SK-N-SH (cell line): ENCODE results near the gene C16orf92. TPM values are rescaled to one million over a fixed set of nuclear protein-coding genes. Genes with fewer than 3 reads are reported as not detected.

ENCODE experiments used
- CTCF ChIA-PET: fragments of 300-600, 350-600 bp; formaldehyde crosslinking; extraction: SDS; loops from one replicate; lab custom pipeline; 2021; lab: Yijun Ruan, JAX
- POLR2A ChIA-PET: fragments of 350-600 bp; sonication (Branson Sonifier 250); formaldehyde crosslinking; extraction: SDS; loops from one replicate; lab custom pipeline; 2020; ENCODE audit warnings: antibody characterized with exemption, inconsistent platforms; lab: Yijun Ruan, JAX
- DNase-seq: peaks from one replicate; pipeline ENCODE4 v3.0.0; 2012
- H2AFZ ChIP-seq: fragments of 200-600 bp; sonication (generic); 2 replicates; pipeline ENCODE4 v1.8.1; 2016; ENCODE audit warnings: antibody characterized with exemption, mild to moderate bottlenecking, low read depth
- H3F3A ChIP-seq: fragments of 200-600 bp; sonication (generic); replicated peaks from 2 replicates; pipeline ENCODE3; 2016; ENCODE audit warnings: antibody characterized with exemption, mild to moderate bottlenecking; ENCODE audit not compliant: insufficient read depth
- H3K27ac ChIP-seq, 2 experiments: fragments of 200-500 bp in 1 of 2; fragments of 200-600 bp in 1 of 2; sonication (Bioruptor generic) in 1 of 2; sonication (generic), shearing (Covaris generic) in 1 of 2; 2 replicates each; pipeline versions ENCODE4 v1.5.1 to v1.6.1; 2014 to 2016; ENCODE audit warnings: low read depth in 2 of 2, inconsistent platforms in 1 of 2, low read length in 1 of 2, mild to moderate bottlenecking in 1 of 2, mixed read lengths in 1 of 2
- H3K27me3 ChIP-seq: fragments of 200-600 bp; sonication (generic), shearing (Covaris generic); 2 replicates; pipeline ENCODE4 v1.6.1; 2016; ENCODE audit warnings: mixed run types; ENCODE audit not compliant: insufficient read depth
- H3K36me3 ChIP-seq, 2 experiments: fragments of 200-500 bp in 1 of 2; fragments of 200-600 bp in 1 of 2; sonication (Bioruptor generic) in 1 of 2; sonication (generic) in 1 of 2; replicated peaks in 1 of 2; 2 replicates each; pipeline versions ENCODE3 to v1.5.1; 2014 to 2016; ENCODE audit warnings: low read length in 1 of 2, mild to moderate bottlenecking in 1 of 2; ENCODE audit not compliant: insufficient read depth in 2 of 2, control insufficient read depth in 1 of 2
- H3K4me1 ChIP-seq, 2 experiments: fragments of 200-500 bp in 1 of 2; fragments of 200-600 bp in 1 of 2; sonication (Bioruptor generic) in 1 of 2; sonication (generic), shearing (Covaris generic) in 1 of 2; 2 replicates each; pipeline versions ENCODE4 v1.5.1 to v1.6.1; 2014 to 2016; ENCODE audit warnings: low read depth in 1 of 2, low read length in 1 of 2, mixed run types in 1 of 2; ENCODE audit not compliant: insufficient read depth in 2 of 2, control insufficient read depth in 1 of 2
- H3K4me2 ChIP-seq: fragments of 200-600 bp; sonication (generic), shearing (Covaris generic); 2 replicates; pipeline ENCODE4 v1.6.1; 2017; ENCODE audit warnings: mixed run types
- H3K4me3 ChIP-seq, 2 experiments: fragments of 200-500 bp in 1 of 2; fragments of 200-600 bp in 1 of 2; sonication (Bioruptor generic) in 1 of 2; sonication (generic), shearing (Covaris generic) in 1 of 2; 2 replicates each; pipeline versions ENCODE4 v1.5.1 to v1.8.1; 2014 to 2016; ENCODE audit warnings: low read depth in 2 of 2, inconsistent platforms in 1 of 2, low read length in 1 of 2, mild to moderate bottlenecking in 1 of 2, mixed read lengths in 1 of 2, moderate library complexity in 1 of 2
- H3K79me2 ChIP-seq: fragments of 200-600 bp; sonication (generic); 2 replicates; pipeline ENCODE4 v1.8.1; 2017; ENCODE audit warnings: mild to moderate bottlenecking; ENCODE audit not compliant: insufficient read depth
- H3K9ac ChIP-seq: fragments of 200-600 bp; sonication (generic); 2 replicates; pipeline ENCODE4 v1.6.1; 2017; ENCODE audit warnings: mixed run types
- H3K9me2 ChIP-seq: fragments of 200-600 bp; sonication (generic); 2 replicates; pipeline ENCODE4 v1.6.1; 2017; ENCODE audit warnings: mixed run types
- H3K9me3 ChIP-seq: fragments of 200-600 bp; sonication (generic); 2 replicates; pipeline ENCODE4 v1.6.1; 2017; ENCODE audit warnings: mixed run types, mild to moderate bottlenecking, moderate library complexity
- H4K20me1 ChIP-seq: fragments of 200-600 bp; sonication (generic); 2 replicates; pipeline ENCODE4 v1.6.1; 2017; ENCODE audit warnings: mild to moderate bottlenecking, mixed run types; ENCODE audit not compliant: insufficient read depth
- CTCF ChIP-seq: fragments of 200-600 bp; sonication (generic); IDR thresholded peaks from 2 replicates; pipeline ENCODE4 v1.6.1; 2017; ENCODE audit warnings: antibody characterized with exemption, mild to moderate bottlenecking, moderate library complexity
- ELF1 ChIP-seq: IDR thresholded peaks from 2 replicates; pipeline ENCODE4 v1.4.0; 2012
- FOXJ3 ChIP-seq: sonication (generic); formaldehyde crosslinking; IDR thresholded peaks from 2 replicates; pipeline ENCODE4 v1.5.1; 2020; ENCODE audit warnings: mild to moderate bottlenecking, missing genetic modification reagents
- IRF3 ChIP-seq: fragments of 150-350 bp; IDR thresholded peaks from 2 replicates; pipeline ENCODE4 v1.6.1; 2016; ENCODE audit warnings: mild to moderate bottlenecking, low read depth, low read length
- MEF2A ChIP-seq: IDR thresholded peaks from 2 replicates; pipeline ENCODE4 v1.4.0; 2012; ENCODE audit warnings: low read depth, borderline replicate concordance
- RCOR1 ChIP-seq: fragments of 150-350 bp; IDR thresholded peaks from 2 replicates; pipeline ENCODE4 v1.6.1; 2017; ENCODE audit warnings: antibody characterized with exemption, low read length
- TEAD4 ChIP-seq: IDR thresholded peaks from 2 replicates; pipeline ENCODE4 v1.4.0; 2012; ENCODE audit warnings: mild to moderate bottlenecking, borderline replicate concordance; ENCODE audit not compliant: insufficient read depth
- ZBTB33 ChIP-seq: IDR thresholded peaks from 2 replicates; pipeline ENCODE4 v1.4.0; 2012; ENCODE audit warnings: low read depth, borderline replicate concordance
- WGBS: methylation state at CpG from one replicate; pipeline ENCODE4 v1.1.6; 2017; ENCODE audit warnings: low lambda C conversion rate; 5-methylcytosine and 5-hydroxymethylcytosine counted together
- polyA plus RNA-seq, 3 experiments: library from polyadenylated mRNA; depleted of rRNA; stranded (reverse); fragments of >200 nt; gene quantifications; 2 replicates each; pipeline ENCODE4 v1.2.3, GENCODE V29; 2012

C16orf92 gene
- polyA plus RNA-seq, 1 of the 3 experiments (the other 2 are of a cell fraction): not detected

- TF ChIP-seq CTCF (no peak), RCOR1 (no peak), MEF2A (no peak), IRF3 (no peak), ELF1 (no peak)
These were observed 47.0 kb upstream of the C16orf92 start (continued) for GRCh38 chr16:29975811-29976511.

- Histone ChIP-seq H3K36me3 (peaks cover 23 to 50% of the 10 kb centered on the region in 2 experiments), H4K20me1 (peaks cover 38% of the 10 kb centered on the region), H3K4me1 (peaks cover 20 to 25% of the 10 kb centered on the region in 2 experiments; a peak in 3 of 4 replicates), H3K9ac (no peak overlapping the region), H3F3A (peaks cover 6% of the 10 kb centered on the region), H3K9me3 (no peaks in the 10 kb centered on the region), H3K79me2 (peaks cover 46% of the 10 kb centered on the region), H3K27ac (no peak overlapping the region; a peak in 1 of 4 replicates), H3K4me2 (peak overlapping the region; percentile 99), H2AFZ (no peak overlapping the region), H3K9me2 (no peaks in the 10 kb centered on the region), H3K27me3 (no peaks in the 10 kb centered on the region), H3K4me3 (no peak overlapping the region)
- DNase-seq: peak; percentile 3
- TF ChIP-seq ZBTB33 (no peak), ELF1 (no peak), FOXJ3 (CRISPR knock-in tag) (no peak), TEAD4 (no peak)
- 97% methylated on average over 9 of the region's 9 CpGs for WGBS
- ChIA-PET POLR2A (interaction anchor here (1.2 to 1.9 kb wide), 2 partner anchors 9 to 15 kb away, joined by 3 to 7 read pairs; partner anchors contain the start of gene TMEM219), CTCF (interaction anchor here (0.8 to 8.2 kb wide), 3 partner anchors 9 to 55 kb away, joined by 3 to 41 read pairs (median 13); no protein-coding TSS in a partner anchor)
These were observed 45.8 kb upstream of the C16orf92 start for GRCh38 chr16:29977063-29977825.
